NCI-H1930 (cell line): ENCODE results near the gene DNAJC5.
"Not testable (repeated sequence)": the region's sequence is repeated elsewhere in the genome, so short reads cannot be mapped to it uniquely, and the experiment has no call there.

ENCODE experiments used
- DNase-seq, 2 experiments: peaks; one replicate each; lab custom pipeline; 2025; lab: John Stamatoyannopoulos, UW

DNAJC5 gene

GRCh38 chr20:63911176-63911575, 16.2 kb downstream of the DNAJC5 start:
- no peak for DNase-seq

- no peak for DNase-seq
These were observed 18.8 kb downstream of the DNAJC5 start for GRCh38 chr20:63913768-63914167.

GRCh38 chr20:63915471-63915870, 20.5 kb downstream of the DNAJC5 start:
- no peak for DNase-seq

- not testable (repeated sequence) for DNase-seq
These were observed 21.5 kb downstream of the DNAJC5 start for GRCh38 chr20:63916371-63916939.

GRCh38 chr20:63917811-63918210, 22.9 kb downstream of the DNAJC5 start:
- no peak for DNase-seq

GRCh38 chr20:63919130-63919529, 24.2 kb downstream of the DNAJC5 start:
- no peak for DNase-seq

GRCh38 chr20:63920226-63920625, 25.3 kb downstream of the DNAJC5 start:
- DNase-seq: no peak

GRCh38 chr20:63923651-63924050, 28.7 kb downstream of the DNAJC5 start:
- DNase-seq: no peak

GRCh38 chr20:63924241-63924640, 29.3 kb downstream of the DNAJC5 start:
- no peak for DNase-seq

- no peak for DNase-seq
These were observed 31.4 kb downstream of the DNAJC5 start for GRCh38 chr20:63926298-63926697.

GRCh38 chr20:63929071-63929470, 34.1 kb downstream of the DNAJC5 start:
- DNase-seq: no peak

GRCh38 chr20:63929473-63929883, 34.6 kb downstream of the DNAJC5 start:
- not testable (repeated sequence) for DNase-seq

- no peak for DNase-seq
These were observed 36.1 kb downstream of the DNAJC5 start for GRCh38 chr20:63930971-63931553.

- no peak for DNase-seq
These were observed 36.8 kb downstream of the DNAJC5 start for GRCh38 chr20:63931735-63932134.

- no peak for DNase-seq
These were observed 37.8 kb downstream of the DNAJC5 start for GRCh38 chr20:63932606-63933160.

GRCh38 chr20:63933646-63934045, 38.7 kb downstream of the DNAJC5 start:
- DNase-seq: no peak

GRCh38 chr20:63934271-63935068, 39.5 kb downstream of the DNAJC5 start:
- DNase-seq: no peak

- DNase-seq: no peak
These were observed 40.5 kb downstream of the DNAJC5 start for GRCh38 chr20:63935447-63935846.

GRCh38 chr20:63937596-63937995, 42.7 kb downstream of the DNAJC5 start:
- no peak for DNase-seq

- DNase-seq: no peak
These were observed 44.4 kb downstream of the DNAJC5 start for GRCh38 chr20:63939061-63939935.

GRCh38 chr20:63940071-63940471, 45.1 kb downstream of the DNAJC5 start:
- no peak for DNase-seq
